ENCODE results near the gene DNAJC1. TPM values are rescaled to one million over a fixed set of nuclear protein-coding genes. Genes with fewer than 3 reads are reported as not detected.

The DNAJC1 gene
- total RNA-seq, 1 experiment from 2014 or later, result 12.9 TPM

- POLR2A ChIA-PET, result no interaction called here
- no peak overlapping the region for H3K27ac ChIP-seq (ENCODE audit: low read length)
- in situ Hi-C loops (cut with HindIII; ENCODE audit: low pct_unique_long_range_greater_than_20kb, low sequenced_read_pairs) (no loop called here), intact Hi-C loops (cut with micrococcal nuclease; ENCODE audit: unreplicated experiment) (no loop called here)
- TF ChIP-seq TCF7L2 (IDR thresholded peaks at IDR 0.05; ENCODE audit: low read depth, low read length) (no peak), POLR2AphosphoS5 (IDR thresholded peaks at IDR 0.05; ENCODE audit: low read depth, low read length) (no peak), CTCF (IDR thresholded peaks at IDR 0.05) (no peak), SIN3A (IDR thresholded peaks at IDR 0.05; ENCODE audit: borderline replicate concordance, insufficient read depth, low read depth, low read length) (no peak)
- TF ChIP-seq, protein P1, sequence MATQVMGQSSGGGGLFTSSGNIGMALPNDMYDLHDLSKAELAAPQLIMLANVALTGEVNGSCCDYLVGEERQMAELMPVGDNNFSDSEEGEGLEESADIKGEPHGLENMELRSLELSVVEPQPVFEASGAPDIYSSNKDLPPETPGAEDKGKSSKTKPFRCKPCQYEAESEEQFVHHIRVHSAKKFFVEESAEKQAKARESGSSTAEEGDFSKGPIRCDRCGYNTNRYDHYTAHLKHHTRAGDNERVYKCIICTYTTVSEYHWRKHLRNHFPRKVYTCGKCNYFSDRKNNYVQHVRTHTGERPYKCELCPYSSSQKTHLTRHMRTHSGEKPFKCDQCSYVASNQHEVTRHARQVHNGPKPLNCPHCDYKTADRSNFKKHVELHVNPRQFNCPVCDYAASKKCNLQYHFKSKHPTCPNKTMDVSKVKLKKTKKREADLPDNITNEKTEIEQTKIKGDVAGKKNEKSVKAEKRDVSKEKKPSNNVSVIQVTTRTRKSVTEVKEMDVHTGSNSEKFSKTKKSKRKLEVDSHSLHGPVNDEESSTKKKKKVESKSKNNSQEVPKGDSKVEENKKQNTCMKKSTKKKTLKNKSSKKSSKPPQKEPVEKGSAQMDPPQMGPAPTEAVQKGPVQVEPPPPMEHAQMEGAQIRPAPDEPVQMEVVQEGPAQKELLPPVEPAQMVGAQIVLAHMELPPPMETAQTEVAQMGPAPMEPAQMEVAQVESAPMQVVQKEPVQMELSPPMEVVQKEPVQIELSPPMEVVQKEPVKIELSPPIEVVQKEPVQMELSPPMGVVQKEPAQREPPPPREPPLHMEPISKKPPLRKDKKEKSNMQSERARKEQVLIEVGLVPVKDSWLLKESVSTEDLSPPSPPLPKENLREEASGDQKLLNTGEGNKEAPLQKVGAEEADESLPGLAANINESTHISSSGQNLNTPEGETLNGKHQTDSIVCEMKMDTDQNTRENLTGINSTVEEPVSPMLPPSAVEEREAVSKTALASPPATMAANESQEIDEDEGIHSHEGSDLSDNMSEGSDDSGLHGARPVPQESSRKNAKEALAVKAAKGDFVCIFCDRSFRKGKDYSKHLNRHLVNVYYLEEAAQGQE (IDR thresholded peaks at IDR 0.05; ENCODE audit: insufficient read depth in 1 of 2, low read depth in 2 of 2, low read length in 1 of 2), result no peak
- H3K9me3 ChIP-seq (ENCODE audit: control insufficient read depth, insufficient read depth, low read depth, low read length), result no peaks in the 10 kb centered on the region
- DNase-seq (ENCODE audit: low read depth, low spot score) (no peak), ATAC-seq (no peak)
- no TSS peak for BruUV-seq (replicated peaks)
- H3K4me3 ChIP-seq (ENCODE audit: low read depth in 2 of 2, low read length in 2 of 2), result no peak overlapping the region
- peaks cover 12% of the 10 kb centered on the region; the same call in 1 of the 2 replicates for H3K36me3 ChIP-seq (ENCODE audit: control insufficient read depth, insufficient read depth, low read length)
- H3K27me3 ChIP-seq (ENCODE audit: control insufficient read depth, insufficient read depth, low read length), result no peaks in the 10 kb centered on the region
- CTCF ChIA-PET, result interaction anchor here (0.6 to 1.0 kb wide), 2 partner anchors 37 to 238 kb away, joined by 3 read pairs; no protein-coding TSS in a partner anchor
- peaks cover 26% of the 10 kb centered on the region for H3K4me1 ChIP-seq (ENCODE audit: control insufficient read depth, insufficient read depth, low read length)
These were observed 269.8 kb downstream of the DNAJC1 start for GRCh38 chr10:21733710-21734109.

GRCh38 chr10:21732067-21732772, 271.3 kb downstream of the DNAJC1 start:
- CTCF ChIA-PET, result interaction anchor here (0.6 kb wide), 1 partner anchor 324 kb away, joined by 4 read pairs; no protein-coding TSS in a partner anchor
- H3K27me3 ChIP-seq (ENCODE audit: control insufficient read depth, insufficient read depth, low read length), result no peaks in the 10 kb centered on the region
- H3K4me1 ChIP-seq (ENCODE audit: control insufficient read depth, insufficient read depth, low read length), result peaks cover 40% of the 10 kb centered on the region
- TF ChIP-seq, protein P1 (IDR thresholded peaks at IDR 0.05; ENCODE audit: insufficient read depth in 1 of 2, low read depth in 2 of 2, low read length in 1 of 2), result no peak
- TF ChIP-seq TCF7L2 (IDR thresholded peaks at IDR 0.05; ENCODE audit: low read depth, low read length), result no peak
- no peak for TF ChIP-seq SIN3A (IDR thresholded peaks at IDR 0.05; ENCODE audit: borderline replicate concordance, insufficient read depth, low read depth, low read length)
- TF ChIP-seq POLR2AphosphoS5 (IDR thresholded peaks at IDR 0.05; ENCODE audit: low read depth, low read length), result no peak
- peak; percentile 91 for TF ChIP-seq CTCF (IDR thresholded peaks at IDR 0.05)
- H3K4me3 ChIP-seq (ENCODE audit: low read depth in 2 of 2, low read length in 2 of 2), result no peak overlapping the region
- ATAC-seq (peak; percentile 92), DNase-seq (ENCODE audit: low read depth, low spot score) (no peak)
- intact Hi-C loops (cut with micrococcal nuclease; ENCODE audit: unreplicated experiment), result no loop called here
- peaks cover 12% of the 10 kb centered on the region; the same call in 1 of the 2 replicates for H3K36me3 ChIP-seq (ENCODE audit: control insufficient read depth, insufficient read depth, low read length)
- POLR2A ChIA-PET, result interaction anchor here (0.5 to 0.7 kb wide), 2 partner anchors 91 to 128 kb away, joined by 3 to 4 read pairs; no protein-coding TSS in a partner anchor
- in situ Hi-C loops (cut with HindIII; ENCODE audit: low pct_unique_long_range_greater_than_20kb, low sequenced_read_pairs), result no loop called here
- no TSS peak for BruUV-seq (replicated peaks)
- H3K27ac ChIP-seq (ENCODE audit: low read length), result peak overlapping the region; percentile 75
- no peaks in the 10 kb centered on the region for H3K9me3 ChIP-seq (ENCODE audit: control insufficient read depth, insufficient read depth, low read depth, low read length)

Data from Panc1 (cell line).